HepG2 (cell line): ENCODE data around the gene GNAT2. TPM values are rescaled to one million over a fixed set of nuclear protein-coding genes. Genes with fewer than 3 reads are reported as not detected.
A peak's percentile ranks its signal among the peaks of the same experiment; 100 is the strongest.

ENCODE experiments used
- CTCF ChIP-seq: sonication (generic); formaldehyde crosslinking; IDR thresholded peaks from 2 replicates; pipeline ENCODE4 v1.5.0; 2020; ENCODE audit warnings: mild to moderate bottlenecking, missing genetic modification reagents, moderate library complexity
- FOSL1 ChIP-seq: sonication (generic); formaldehyde crosslinking; IDR thresholded peaks from 2 replicates; pipeline ENCODE4 v1.9.0; 2021; ENCODE audit warnings: missing genetic modification reagents, borderline replicate concordance
- FOSL2 ChIP-seq: sonication (generic); formaldehyde crosslinking; IDR thresholded peaks from 2 replicates; pipeline ENCODE4 v1.4.0; 2020; ENCODE audit warnings: missing genetic modification reagents
- GFI1 ChIP-seq: sonication (generic); formaldehyde crosslinking; IDR thresholded peaks from 2 replicates; pipeline ENCODE4 v1.5.0; 2020; ENCODE audit warnings: missing genetic modification reagents, mild to moderate bottlenecking, borderline replicate concordance
- HBP1 ChIP-seq: IDR thresholded peaks from 2 replicates; pipeline ENCODE4 v1.6.1; 2016; ENCODE audit warnings: low read depth, control low read depth
- HNF4G ChIP-seq, 2 experiments: sonication (generic) in 1 of 2; formaldehyde crosslinking in 1 of 2; IDR thresholded peaks; 2 replicates each; pipeline versions ENCODE4 v1.4.0 to v1.6.1; 2011 to 2020; ENCODE audit warnings: borderline replicate concordance in 2 of 2, low read depth in 2 of 2, mild to moderate bottlenecking in 2 of 2, low read length in 1 of 2, missing genetic modification reagents in 1 of 2, moderate library complexity in 1 of 2
- JUND ChIP-seq: sonication (generic); formaldehyde crosslinking; IDR thresholded peaks from 2 replicates; pipeline ENCODE4 v1.8.0; 2022; ENCODE audit warnings: mild to moderate bottlenecking, missing genetic modification reagents
- MAFF ChIP-seq: IDR thresholded peaks from 2 replicates; pipeline ENCODE4 v1.6.1; 2011; ENCODE audit warnings: low read depth, low read length, improper control_type of control experiment
- MAFK ChIP-seq, 2 experiments: IDR thresholded peaks in 1 of 2; conservative IDR thresholded peaks in 1 of 2; 2 replicates each; pipeline ENCODE4 v1.6.1; 2011; ENCODE audit warnings: improper control_type of control experiment in 2 of 2, low read length in 2 of 2
- MAX ChIP-seq: IDR thresholded peaks from 2 replicates; pipeline ENCODE4 v1.6.1; 2012; ENCODE audit warnings: inconsistent platforms
- NFE2 ChIP-seq: sonication (generic); formaldehyde crosslinking; IDR thresholded peaks from 2 replicates; pipeline ENCODE4 v1.4.0; 2020; ENCODE audit warnings: missing genetic modification reagents
- NFE2L2 ChIP-seq: fragments of 150-350 bp; IDR thresholded peaks from 2 replicates; pipeline ENCODE4 v1.6.1; 2014; ENCODE audit warnings: low read length
- NR2F1 ChIP-seq, 2 experiments: fragments of 450-650 bp in 1 of 2; formaldehyde crosslinking in 1 of 2; IDR thresholded peaks; 2 replicates each; pipeline versions ENCODE4 v1.5.0 to v1.6.1; 2016 to 2020; ENCODE audit warnings: mild to moderate bottlenecking in 1 of 2, missing compliant biosample characterization in 1 of 2, missing genetic modification reagents in 1 of 2, moderate library complexity in 1 of 2
- NR2F6 ChIP-seq, 2 experiments: IDR thresholded peaks; 2 replicates each; pipeline ENCODE4 v1.6.1; 2016; ENCODE audit warnings: antibody characterized with exemption in 1 of 2, mild to moderate bottlenecking in 1 of 2
- RARA ChIP-seq: IDR thresholded peaks from 2 replicates; pipeline ENCODE4 v1.6.1; 2016; ENCODE audit warnings: missing genetic modification reagents, missing compliant biosample characterization
- SMAD1 ChIP-seq: sonication (generic); formaldehyde crosslinking; IDR thresholded peaks from 2 replicates; pipeline ENCODE4 v1.4.0; 2020; ENCODE audit warnings: missing genetic modification reagents, low read depth, mild to moderate bottlenecking, borderline replicate concordance
- SOX6 ChIP-seq, 2 experiments: fragments of 450-650 bp in 1 of 2; sonication (generic) in 1 of 2; formaldehyde crosslinking in 1 of 2; IDR thresholded peaks; 2 replicates each; pipeline versions ENCODE4 v1.4.0 to v1.6.1; 2017 to 2020; ENCODE audit warnings: antibody characterized with exemption in 1 of 2, mild to moderate bottlenecking in 1 of 2, missing genetic modification reagents in 1 of 2
- TEF ChIP-seq: sonication (generic); formaldehyde crosslinking; IDR thresholded peaks from 2 replicates; pipeline ENCODE4 v1.5.0; 2020; ENCODE audit warnings: missing genetic modification reagents
- ZBTB7A ChIP-seq: sonication (generic); formaldehyde crosslinking; IDR thresholded peaks from 2 replicates; pipeline ENCODE4 v1.8.0; 2022; ENCODE audit warnings: mild to moderate bottlenecking, missing genetic modification reagents
- ZNF180 ChIP-seq: sonication (generic); formaldehyde crosslinking; IDR thresholded peaks from 2 replicates; pipeline ENCODE4 v1.4.0; 2020; ENCODE audit warnings: low read depth, missing genetic modification reagents, borderline replicate concordance
- ZSCAN5A ChIP-seq: sonication (generic); formaldehyde crosslinking; IDR thresholded peaks from 2 replicates; pipeline ENCODE4 v1.8.0; 2022; ENCODE audit warnings: mild to moderate bottlenecking, missing genetic modification reagents, borderline replicate concordance
- polyA plus RNA-seq, 8 experiments: library from polyadenylated mRNA; depleted of rRNA in 3 of 8; stranded (reverse) in 7 of 8; unstranded in 1 of 8; fragments of >200 nt; fragmentation: Illumina TruSeq in 4 of 8; extraction: Trizol in 4 of 8; gene quantifications; 2 replicates each; pipeline versions ENCODE4 v1.2.1 to v1.2.3, GENCODE V29; 2011 to 2016; ENCODE audit warnings: low read depth in 4 of 8, missing spikeins in 1 of 8, mixed read lengths in 1 of 8; ENCODE audit not compliant: insufficient read depth in 1 of 8
- total RNA-seq, 5 experiments: library from RNA; depleted of rRNA; stranded (reverse); fragments of >200 nt; fragmentation: Illumina TruSeq; extraction: Trizol; gene quantifications; 2 replicates each; pipeline ENCODE4 v1.2.3, GENCODE V29; 2016; ENCODE audit warnings: low read depth in 1 of 5

GNAT2 gene
- total and polyA plus RNA-seq, 2 of the 13 experiments (the other 11 are each of a cell fraction or from before 2014, with no cell fraction given), result 0.08 to 0.20 TPM

GRCh38 chr1:109636201-109636952, 17.0 kb upstream of the GNAT2 start (continued):
- TF ChIP-seq MAFK (conservative IDR thresholded peaks at IDR 0.05 in 1 of 2, IDR thresholded peaks at IDR 0.05 in 1 of 2; ENCODE audit: low read length in 2 of 2) (peak; percentile 31 to 38; a peak in 2 of 4 replicates), MAFF (peak; percentile 31; the same call in 1 of the 2 replicates), ZNF180 (CRISPR knock-in tag) (no peak), TEF (CRISPR knock-in tag) (peak; percentile 82; the same call in 1 of the 2 replicates), HNF4G (IDR thresholded peaks at IDR 0.05; ENCODE audit: borderline replicate concordance, low read depth, low read length) (0 out of 2 replicates have a peak, but pooled peaks have one; percentile 8), HNF4G (CRISPR knock-in tag; IDR thresholded peaks at IDR 0.05; ENCODE audit: borderline replicate concordance, low read depth) (no peak), MAX (0 out of 2 replicates have a peak, but pooled peaks have one; percentile 8), NFE2L2 (peak; percentile 86), FOSL1 (peak; percentile 37; the same call in 1 of the 2 replicates), JUND (CRISPR knock-in tag) (peak; percentile 88), RARA (CRISPR knock-in tag) (0 out of 2 replicates have a peak, but pooled peaks have one; percentile 26), ZBTB7A (0 out of 2 replicates have a peak, but pooled peaks have one; percentile 12), CTCF (CRISPR knock-in tag) (peak; percentile 41), HBP1 (CRISPR knock-in tag) (0 out of 2 replicates have a peak, but pooled peaks have one; percentile 20), NR2F1 (CRISPR knock-in tag; IDR thresholded peaks at IDR 0.05) (peak in 1 of 2 experiments; percentile 29; a peak in 1 of 4 replicates), GFI1 (CRISPR knock-in tag) (peak; percentile 92), FOSL2 (peak; percentile 93), SMAD1 (CRISPR knock-in tag) (no peak), SOX6 (IDR thresholded peaks at IDR 0.05) (no peak), SOX6 (CRISPR knock-in tag; IDR thresholded peaks at IDR 0.05) (0 out of 2 replicates have a peak, but pooled peaks have one; percentile 43), NR2F6 (IDR thresholded peaks at IDR 0.05) (0 out of 2 replicates have a peak, but pooled peaks have one; percentile 20), NR2F6 (CRISPR knock-in tag; IDR thresholded peaks at IDR 0.05) (peak; percentile 42; the same call in 1 of the 2 replicates), NFE2 (CRISPR knock-in tag) (peak; percentile 79; the same call in 1 of the 2 replicates), ZSCAN5A (CRISPR knock-in tag) (no peak)
